GM12878 (cell line): ENCODE results near the gene CTPS1. TPM values are rescaled to one million over a fixed set of nuclear protein-coding genes. Genes with fewer than 3 reads are reported as not detected.

ENCODE experiments used
- DPF2 ChIP-seq: fragments of 450-650 bp; IDR thresholded peaks from 2 replicates; pipeline ENCODE4 v1.6.1; 2017; ENCODE audit warnings: mild to moderate bottlenecking
- EGR1 ChIP-seq, 2 experiments: IDR thresholded peaks; 1 replicate in 1 of 2; 2 replicates in 1 of 2; pipeline ENCODE4 v1.6.1; 2011 to 2012; ENCODE audit warnings: low read depth in 2 of 2, low read length in 2 of 2, borderline replicate concordance in 1 of 2, mild to moderate bottlenecking in 1 of 2, moderate library complexity in 1 of 2
- IRF4 ChIP-seq: IDR thresholded peaks from 2 replicates; pipeline ENCODE4 v1.6.1; 2011; ENCODE audit warnings: low read depth, low read length
- NR2C2 ChIP-seq: IDR thresholded peaks from 2 replicates; pipeline ENCODE4 v1.6.1; 2011; ENCODE audit warnings: borderline replicate concordance, low read depth; ENCODE audit not compliant: control insufficient read depth, insufficient read length
- NR2F1 ChIP-seq: fragments of 450-650 bp; conservative IDR thresholded peaks from 2 replicates; pipeline ENCODE4 v1.6.1; 2017; ENCODE audit warnings: mild to moderate bottlenecking
- TCF12 ChIP-seq: IDR thresholded peaks from 2 replicates; pipeline ENCODE4 v1.6.1; 2011; ENCODE audit warnings: low read depth, mild to moderate bottlenecking, low read length
- polyA plus RNA-seq, 11 experiments: library from polyadenylated mRNA; depleted of rRNA in 4 of 11; unstranded in 6 of 11; stranded (reverse) in 5 of 11; fragments of >200 nt; fragmentation: Nextera tagmentation in 4 of 11; fragmentation: Illumina TruSeq in 1 of 11; extraction: Ambion mirVana in 4 of 11; extraction: Trizol in 1 of 11; gene quantifications; 1 replicate in 1 of 11; 2 replicates in 10 of 11; pipeline versions ENCODE4 v1.2.1 to v1.2.3, GENCODE V29; 2011 to 2016; ENCODE audit warnings: inconsistent platforms in 2 of 11, missing spikeins in 2 of 11, low read depth in 1 of 11
- total RNA-seq, 4 experiments: library from RNA; depleted of rRNA in 3 of 4; stranded (reverse); fragments of >200 nt in 3 of 4; fragmentation: Illumina TruSeq in 1 of 4; extraction: Trizol in 1 of 4; gene quantifications; 2 replicates each; pipeline versions ENCODE4 v1.2.1 to v1.2.3, GENCODE V29; 2013 to 2021
- TF ChIP-seq, protein P1 (sequence below), 3 experiments: IDR thresholded peaks in 2 of 3; conservative IDR thresholded peaks in 1 of 3; 2 replicates each; pipeline ENCODE4 v1.5.1; 2011; ENCODE audit warnings: low read depth in 3 of 3, low read length in 3 of 3, mild to moderate bottlenecking in 3 of 3, control low read depth in 2 of 3, moderate library complexity in 2 of 3, inconsistent platforms in 1 of 3, mixed read lengths in 1 of 3; ENCODE audit not compliant: control insufficient read depth in 2 of 3, insufficient read depth in 1 of 3; ENCODE audit errors: extremely low read depth in 1 of 3
- TF ChIP-seq, protein P2 (sequence below): fragments of 450-650 bp; IDR thresholded peaks from 2 replicates; pipeline ENCODE4 v1.6.1; 2017; ENCODE audit warnings: mild to moderate bottlenecking, low read depth, inconsistent platforms; ENCODE audit not compliant: poor library complexity, severe bottlenecking

The CTPS1 gene
- total and polyA plus RNA-seq, 10 of the 15 experiments (the other 5 are each of a cell fraction or from before 2014, with no cell fraction given), result 27.5 to 106 (median 62.8) TPM

DNA sequence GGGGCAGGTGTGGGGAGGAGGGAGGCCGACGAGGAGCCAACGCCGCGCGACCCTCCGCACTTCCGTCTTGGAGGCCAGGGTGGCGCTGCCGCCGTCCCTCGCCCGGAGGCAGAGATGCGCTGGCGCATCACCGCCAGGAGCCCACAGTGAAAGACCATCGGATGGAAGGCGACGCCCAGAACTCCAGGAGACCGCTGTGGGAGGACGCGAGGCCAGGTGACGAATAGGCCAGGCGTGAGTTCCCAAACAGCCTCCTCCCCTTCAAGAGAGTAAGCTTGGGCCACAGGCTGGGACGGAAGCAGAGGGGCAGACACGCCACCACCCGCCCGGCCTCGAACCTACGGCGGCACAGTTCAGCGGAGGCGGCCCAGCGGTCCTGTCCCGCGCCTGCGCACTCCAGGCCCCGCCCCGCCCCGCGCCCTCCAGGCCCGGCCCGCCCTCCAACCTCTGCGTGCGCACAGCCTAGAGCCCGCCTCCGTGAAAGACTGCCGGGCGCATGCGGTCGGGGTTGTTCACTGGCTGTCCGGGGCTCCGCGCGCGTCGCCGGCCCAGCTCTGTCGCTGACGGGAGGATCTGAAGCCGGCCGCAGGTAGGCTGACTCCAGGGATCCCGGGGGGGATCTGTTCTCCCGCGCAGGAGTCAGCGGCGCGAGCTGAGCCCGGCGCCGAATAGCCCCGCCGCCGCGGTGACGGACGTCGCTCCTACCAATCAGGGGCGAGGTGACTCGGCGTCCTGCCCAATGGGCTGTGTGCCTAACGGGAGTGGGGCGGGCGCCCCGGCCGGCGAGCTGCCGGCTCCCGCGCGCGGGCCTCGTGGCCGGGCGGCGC is at the start of gene CTPS1 (continued):
- TF ChIP-seq EGR1 (IDR thresholded peaks at IDR 0.05; ENCODE audit: borderline replicate concordance in 1 of 2, low read depth in 2 of 2, low read length in 2 of 2) (peak in 1 of 2 experiments; percentile 65; a peak in 1 of 3 replicates), NR2C2 (no peak), IRF4 (0 out of 2 replicates have a peak, but pooled peaks have one; percentile 25), TCF12 (no peak), DPF2 (peak; percentile 92), NR2F1 (no peak)
- TF ChIP-seq, protein P1, sequence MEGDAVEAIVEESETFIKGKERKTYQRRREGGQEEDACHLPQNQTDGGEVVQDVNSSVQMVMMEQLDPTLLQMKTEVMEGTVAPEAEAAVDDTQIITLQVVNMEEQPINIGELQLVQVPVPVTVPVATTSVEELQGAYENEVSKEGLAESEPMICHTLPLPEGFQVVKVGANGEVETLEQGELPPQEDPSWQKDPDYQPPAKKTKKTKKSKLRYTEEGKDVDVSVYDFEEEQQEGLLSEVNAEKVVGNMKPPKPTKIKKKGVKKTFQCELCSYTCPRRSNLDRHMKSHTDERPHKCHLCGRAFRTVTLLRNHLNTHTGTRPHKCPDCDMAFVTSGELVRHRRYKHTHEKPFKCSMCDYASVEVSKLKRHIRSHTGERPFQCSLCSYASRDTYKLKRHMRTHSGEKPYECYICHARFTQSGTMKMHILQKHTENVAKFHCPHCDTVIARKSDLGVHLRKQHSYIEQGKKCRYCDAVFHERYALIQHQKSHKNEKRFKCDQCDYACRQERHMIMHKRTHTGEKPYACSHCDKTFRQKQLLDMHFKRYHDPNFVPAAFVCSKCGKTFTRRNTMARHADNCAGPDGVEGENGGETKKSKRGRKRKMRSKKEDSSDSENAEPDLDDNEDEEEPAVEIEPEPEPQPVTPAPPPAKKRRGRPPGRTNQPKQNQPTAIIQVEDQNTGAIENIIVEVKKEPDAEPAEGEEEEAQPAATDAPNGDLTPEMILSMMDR (IDR thresholded peaks at IDR 0.05 in 2 of 3, conservative IDR thresholded peaks at IDR 0.05 in 1 of 3; ENCODE audit: control insufficient read depth in 2 of 3, extremely low read depth in 1 of 3, insufficient read depth in 1 of 3, low read depth in 3 of 3, low read length in 3 of 3), result peak in 2 of 3 experiments; percentile 25 to 39; a peak in 2 of 6 replicates
- TF ChIP-seq, protein P2, sequence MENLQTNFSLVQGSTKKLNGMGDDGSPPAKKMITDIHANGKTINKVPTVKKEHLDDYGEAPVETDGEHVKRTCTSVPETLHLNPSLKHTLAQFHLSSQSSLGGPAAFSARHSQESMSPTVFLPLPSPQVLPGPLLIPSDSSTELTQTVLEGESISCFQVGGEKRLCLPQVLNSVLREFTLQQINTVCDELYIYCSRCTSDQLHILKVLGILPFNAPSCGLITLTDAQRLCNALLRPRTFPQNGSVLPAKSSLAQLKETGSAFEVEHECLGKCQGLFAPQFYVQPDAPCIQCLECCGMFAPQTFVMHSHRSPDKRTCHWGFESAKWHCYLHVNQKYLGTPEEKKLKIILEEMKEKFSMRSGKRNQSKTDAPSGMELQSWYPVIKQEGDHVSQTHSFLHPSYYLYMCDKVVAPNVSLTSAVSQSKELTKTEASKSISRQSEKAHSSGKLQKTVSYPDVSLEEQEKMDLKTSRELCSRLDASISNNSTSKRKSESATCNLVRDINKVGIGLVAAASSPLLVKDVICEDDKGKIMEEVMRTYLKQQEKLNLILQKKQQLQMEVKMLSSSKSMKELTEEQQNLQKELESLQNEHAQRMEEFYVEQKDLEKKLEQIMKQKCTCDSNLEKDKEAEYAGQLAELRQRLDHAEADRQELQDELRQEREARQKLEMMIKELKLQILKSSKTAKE, result no peak
- TF ChIP-seq, all 136 proteins: peak for 42
